Neutrophil (primary cell): ENCODE results near the gene SYNDIG1L.

Experiments
- H3K27ac ChIP-seq: fragments of 200-600 bp; sonication (generic); 2 replicates; pipeline ENCODE4 v1.5.1; 2016; ENCODE audit warnings: mild to moderate bottlenecking, moderate library complexity
- H3K27me3 ChIP-seq: fragments of 200-600 bp; sonication (generic); 2 replicates; pipeline ENCODE4 v1.6.0; 2016; ENCODE audit warnings: mild to moderate bottlenecking
- H3K36me3 ChIP-seq: fragments of 200-600 bp; sonication (generic); 2 replicates; pipeline ENCODE4 v1.5.1; 2017
- H3K4me1 ChIP-seq, 2 experiments: fragments of 200-600 bp in 1 of 2; sonication (generic) in 1 of 2; 1 replicate in 1 of 2; 2 replicates in 1 of 2; pipeline versions ENCODE4 v1.5.1 to v1.6.1; 2013 to 2016; ENCODE audit warnings: low read depth in 1 of 2, low read length in 1 of 2, mild to moderate bottlenecking in 1 of 2, moderate library complexity in 1 of 2; ENCODE audit not compliant: control insufficient read depth in 1 of 2, insufficient read depth in 1 of 2
- H3K4me3 ChIP-seq, 2 experiments: fragments of 200-600 bp in 1 of 2; sonication (generic) in 1 of 2; 1 replicate in 1 of 2; 2 replicates in 1 of 2; pipeline ENCODE4 v1.5.1; 2013 to 2016; ENCODE audit warnings: low read depth in 1 of 2, low read length in 1 of 2, mild to moderate bottlenecking in 1 of 2, moderate library complexity in 1 of 2
- H3K9me3 ChIP-seq: fragments of 200-600 bp; sonication (generic); 2 replicates; pipeline ENCODE4 v1.5.1; 2016
- CTCF ChIP-seq: fragments of 200-600 bp; sonication (generic); IDR thresholded peaks from 2 replicates; pipeline ENCODE4 v1.5.1; 2016; ENCODE audit warnings: antibody characterized with exemption

Gene SYNDIG1L

GRCh38 chr14:74414403-74415114 is 11.5 kb downstream of the SYNDIG1L start:
- no peak overlapping the region for H3K27ac ChIP-seq
- H3K36me3 ChIP-seq, result no peaks in the 10 kb centered on the region
- H3K4me3 ChIP-seq, result no peak overlapping the region
- H3K9me3 ChIP-seq, result no peaks in the 10 kb centered on the region
- no peak for TF ChIP-seq CTCF
- H3K4me1 ChIP-seq, result no peaks in the 10 kb centered on the region
- H3K27me3 ChIP-seq, result peaks cover 49% of the 10 kb centered on the region

- Histone ChIP-seq H3K4me1 (no peaks in the 10 kb centered on the region), H3K4me3 (no peak overlapping the region), H3K9me3 (no peaks in the 10 kb centered on the region), H3K36me3 (no peaks in the 10 kb centered on the region), H3K27ac (no peak overlapping the region), H3K27me3 (peaks cover 40% of the 10 kb centered on the region)
- no peak for TF ChIP-seq CTCF
Observed at GRCh38 chr14:74413627-74414026, 12.4 kb downstream of the SYNDIG1L start.

- no peaks in the 10 kb centered on the region for H3K9me3 ChIP-seq
- no peaks in the 10 kb centered on the region for H3K4me1 ChIP-seq
- H3K4me3 ChIP-seq, result no peak overlapping the region
- no peak for TF ChIP-seq CTCF
- H3K27ac ChIP-seq, result no peak overlapping the region
- H3K36me3 ChIP-seq, result no peaks in the 10 kb centered on the region
- H3K27me3 ChIP-seq, result peaks cover 31% of the 10 kb centered on the region
Observed at GRCh38 chr14:74412753-74413152, 13.3 kb downstream of the SYNDIG1L start.

- H3K27ac ChIP-seq, result no peak overlapping the region
- no peaks in the 10 kb centered on the region for H3K4me1 ChIP-seq
- H3K9me3 ChIP-seq, result no peaks in the 10 kb centered on the region
- H3K4me3 ChIP-seq, result no peak overlapping the region
- no peak for TF ChIP-seq CTCF
- H3K36me3 ChIP-seq, result no peaks in the 10 kb centered on the region
- peaks cover 20% of the 10 kb centered on the region for H3K27me3 ChIP-seq
Observed at GRCh38 chr14:74411671-74412070, 14.3 kb downstream of the SYNDIG1L start.

- TF ChIP-seq CTCF, result no peak
- Histone ChIP-seq H3K36me3 (no peaks in the 10 kb centered on the region), H3K27me3 (peaks cover 9% of the 10 kb centered on the region), H3K27ac (no peak overlapping the region), H3K4me3 (no peak overlapping the region), H3K9me3 (no peaks in the 10 kb centered on the region), H3K4me1 (no peaks in the 10 kb centered on the region)
Observed at GRCh38 chr14:74409441-74409840, 16.6 kb downstream of the SYNDIG1L start.
